Skeletal muscle tissue (tissue), 5 donors: Measurements from ENCODE around the gene KCMF1. TPM values are rescaled to one million over a fixed set of nuclear protein-coding genes. Genes with fewer than 3 reads are reported as not detected.

Experiments used
- H3K27ac ChIP-seq: one replicate; pipeline ENCODE4 v1.7.0; 2013; ENCODE audit warnings: mild to moderate bottlenecking, low read depth, low read length, inconsistent platforms
- H3K27me3 ChIP-seq, 3 donors: one replicate each; pipeline ENCODE4 v1.7.0; 2013; ENCODE audit warnings: low read length in 3 of 3; ENCODE audit not compliant: control insufficient read depth in 3 of 3, insufficient read depth in 3 of 3
- H3K36me3 ChIP-seq, 3 donors: one replicate each; pipeline ENCODE4 v1.7.0; 2013; ENCODE audit warnings: low read length in 3 of 3; ENCODE audit not compliant: control insufficient read depth in 3 of 3, insufficient read depth in 3 of 3
- H3K4me1 ChIP-seq, 3 donors: one replicate each; pipeline ENCODE4 v1.7.0; 2013; ENCODE audit warnings: low read length in 3 of 3, mild to moderate bottlenecking in 3 of 3; ENCODE audit not compliant: control insufficient read depth in 3 of 3, insufficient read depth in 3 of 3
- H3K4me3 ChIP-seq, 3 donors: one replicate each; pipeline ENCODE4 v1.7.0; 2013; ENCODE audit warnings: low read length in 3 of 3
- H3K9ac ChIP-seq, 3 donors: one replicate each; pipeline ENCODE4 v1.7.0; 2013; ENCODE audit warnings: low read length in 3 of 3, mild to moderate bottlenecking in 3 of 3, moderate library complexity in 2 of 3, low read depth in 1 of 3
- H3K9me3 ChIP-seq, 3 donors: one replicate each; pipeline ENCODE4 v1.7.0; 2013; ENCODE audit warnings: low read length in 3 of 3; ENCODE audit not compliant: control insufficient read depth in 3 of 3
- small RNA-seq: library from RNA; depleted of rRNA; stranded (forward); fragments of <200 nt; gene quantifications from one replicate; pipeline ENCODE3, GENCODE V24; 2014
- total RNA-seq: library from RNA; depleted of rRNA; stranded (reverse); fragments of >200 nt; gene quantifications from one replicate; pipeline ENCODE4 v1.2.3, GENCODE V29; 2014
- donor health status: Osteomylitis.

The KCMF1 gene
- total RNA-seq, 1 donor from 2014 or later, result 12.5 TPM

GRCh38 chr2:85091838-85092237 lies 120.9 kb downstream of the KCMF1 start:
- Histone ChIP-seq H3K27ac (no peak overlapping the region), H3K9ac (no peak overlapping the region), H3K27me3 (peaks cover 0 to 4% (median 0%) of the 10 kb centered on the region in 3 donors), H3K9me3 (peaks cover 0 to 4% (median 0%) of the 10 kb centered on the region in 3 donors), H3K4me1 (no peaks in the 10 kb centered on the region), H3K4me3 (no peak overlapping the region), H3K36me3 (no peaks in the 10 kb centered on the region)

- H3K9ac ChIP-seq, result no peak overlapping the region
- H3K27me3 ChIP-seq, result no peaks in the 10 kb centered on the region
- no peaks in the 10 kb centered on the region for H3K36me3 ChIP-seq
- no peak overlapping the region for H3K4me3 ChIP-seq
- H3K27ac ChIP-seq, result no peak overlapping the region
- H3K9me3 ChIP-seq, result peaks cover 0 to 4% (median 0%) of the 10 kb centered on the region in 3 donors
- no peaks in the 10 kb centered on the region for H3K4me1 ChIP-seq
These were observed 124.1 kb downstream of the KCMF1 start for GRCh38 chr2:85095094-85095493.

GRCh38 chr2:85096616-85097015 lies 125.7 kb downstream of the KCMF1 start:
- Histone ChIP-seq H3K27ac (no peak overlapping the region), H3K9me3 (peaks cover 0 to 4% (median 0%) of the 10 kb centered on the region in 3 donors), H3K4me3 (no peak overlapping the region), H3K9ac (no peak overlapping the region), H3K27me3 (no peaks in the 10 kb centered on the region), H3K4me1 (no peaks in the 10 kb centered on the region), H3K36me3 (no peaks in the 10 kb centered on the region)

- Histone ChIP-seq H3K27me3 (no peaks in the 10 kb centered on the region), H3K9ac (no peak overlapping the region), H3K36me3 (no peaks in the 10 kb centered on the region), H3K4me1 (no peaks in the 10 kb centered on the region), H3K9me3 (no peaks in the 10 kb centered on the region), H3K27ac (no peak overlapping the region), H3K4me3 (no peak overlapping the region)
These were observed 133.3 kb downstream of the KCMF1 start for GRCh38 chr2:85104228-85104627.

GRCh38 chr2:85106489-85107180 lies 135.7 kb downstream of the KCMF1 start:
- H3K9ac ChIP-seq, result no peak overlapping the region
- H3K9me3 ChIP-seq, result no peaks in the 10 kb centered on the region
- no peaks in the 10 kb centered on the region for H3K4me1 ChIP-seq
- H3K27ac ChIP-seq, result no peak overlapping the region
- H3K27me3 ChIP-seq, result no peaks in the 10 kb centered on the region
- no peaks in the 10 kb centered on the region for H3K36me3 ChIP-seq
- no peak overlapping the region for H3K4me3 ChIP-seq

Small RNA genes lying within 50 kb of the gene (small RNA-seq; reads per million reads assigned to genes)
- gene AC078974.1, result not detected

Other genes starting within 250 kb of the KCMF1 start
- gene TRABD2A, start 90.1 kb upstream of the KCMF1 start, total RNA-seq, result 1.0 TPM
- 3,298 TPM for gene TMSB10, start 65.5 kb upstream of the KCMF1 start, total RNA-seq
- gene TCF7L1, start 162.2 kb downstream of the KCMF1 start, total RNA-seq, result 8.9 TPM